Activated CD4-positive, alpha-beta T cell treated with anti-CD3 and anti-CD28 coated beads, Interleukin-10, Interleukin-2, amounts not matched to agents 100 ng/mL and 50 ng/mL, durations not matched to agents 16 hours and 8 hours (primary cell): ENCODE results near the gene GGT6.

Source experiments
- DNase-seq: peaks from one replicate; pipeline ENCODE4 v3.0.0-alpha.2; 2020

The GGT6 gene

GRCh38 chr17:4573115-4573514 is 12.7 kb upstream of the GGT6 start:
- no peak for DNase-seq

GRCh38 chr17:4572131-4572530 is 11.8 kb upstream of the GGT6 start:
- DNase-seq, result no peak

- no peak for DNase-seq
Measured at GRCh38 chr17:4569591-4569990, 9.2 kb upstream of the GGT6 start.

GRCh38 chr17:4566785-4567184 is 6.4 kb upstream of the GGT6 start:
- DNase-seq, result peak; percentile 60

- peak; percentile 80 for DNase-seq
Measured at GRCh38 chr17:4565209-4566141, 5.1 kb upstream of the GGT6 start.

- DNase-seq, result no peak
Measured at GRCh38 chr17:4562015-4562969, 1.9 kb upstream of the GGT6 start.

- DNase-seq, result no peak
Measured at GRCh38 chr17:4560837-4561256, 470 bp upstream of the GGT6 start.

GRCh38 chr17:4559966-4560365 is 411 bp downstream of the GGT6 start:
- DNase-seq, result no peak

GRCh38 chr17:4559139-4559791 is 1.1 kb downstream of the GGT6 start:
- no peak for DNase-seq

GRCh38 chr17:4558347-4558971 is 1.9 kb downstream of the GGT6 start:
- DNase-seq, result no peak

- DNase-seq, result no peak
Measured at GRCh38 chr17:4557626-4558346, 2.6 kb downstream of the GGT6 start.

GRCh38 chr17:4556996-4557395 is 3.4 kb downstream of the GGT6 start:
- DNase-seq, result no peak

GRCh38 chr17:4555873-4556759 is 4.3 kb downstream of the GGT6 start:
- no peak for DNase-seq

- DNase-seq, result peak; percentile 98
Measured at GRCh38 chr17:4554997-4555799, 5.2 kb downstream of the GGT6 start, which contains the start of gene MYBBP1A. Gene MYBBP1A, minus strand, starts transcription at chr17:4555384. Its CDS starts 60 bp downstream, at chr17:4555324.

- DNase-seq, result no peak
Measured at GRCh38 chr17:4554441-4554996, 5.9 kb downstream of the GGT6 start.

- DNase-seq, result no peak
Measured at GRCh38 chr17:4553669-4554068, 6.7 kb downstream of the GGT6 start.

- no peak for DNase-seq
Measured at GRCh38 chr17:4551796-4552525, 8.4 kb downstream of the GGT6 start.

GRCh38 chr17:4551141-4551540 is 9.2 kb downstream of the GGT6 start:
- peak; percentile 41 for DNase-seq
